HG03103 (cell line): Measurements from ENCODE around the gene RRP1B.
"Not testable (repeated sequence)": the region's sequence is repeated elsewhere in the genome, so short reads cannot be mapped to it uniquely, and the experiment has no call there.

Experiments used
- ATAC-seq: cut with Tn5 transposase; IDR thresholded peaks from one replicate; pipeline ENCODE4 v1.9.1; 2021; ENCODE audit warnings: low read depth; ENCODE audit not compliant: unreplicated experiment

The RRP1B gene

DNA sequence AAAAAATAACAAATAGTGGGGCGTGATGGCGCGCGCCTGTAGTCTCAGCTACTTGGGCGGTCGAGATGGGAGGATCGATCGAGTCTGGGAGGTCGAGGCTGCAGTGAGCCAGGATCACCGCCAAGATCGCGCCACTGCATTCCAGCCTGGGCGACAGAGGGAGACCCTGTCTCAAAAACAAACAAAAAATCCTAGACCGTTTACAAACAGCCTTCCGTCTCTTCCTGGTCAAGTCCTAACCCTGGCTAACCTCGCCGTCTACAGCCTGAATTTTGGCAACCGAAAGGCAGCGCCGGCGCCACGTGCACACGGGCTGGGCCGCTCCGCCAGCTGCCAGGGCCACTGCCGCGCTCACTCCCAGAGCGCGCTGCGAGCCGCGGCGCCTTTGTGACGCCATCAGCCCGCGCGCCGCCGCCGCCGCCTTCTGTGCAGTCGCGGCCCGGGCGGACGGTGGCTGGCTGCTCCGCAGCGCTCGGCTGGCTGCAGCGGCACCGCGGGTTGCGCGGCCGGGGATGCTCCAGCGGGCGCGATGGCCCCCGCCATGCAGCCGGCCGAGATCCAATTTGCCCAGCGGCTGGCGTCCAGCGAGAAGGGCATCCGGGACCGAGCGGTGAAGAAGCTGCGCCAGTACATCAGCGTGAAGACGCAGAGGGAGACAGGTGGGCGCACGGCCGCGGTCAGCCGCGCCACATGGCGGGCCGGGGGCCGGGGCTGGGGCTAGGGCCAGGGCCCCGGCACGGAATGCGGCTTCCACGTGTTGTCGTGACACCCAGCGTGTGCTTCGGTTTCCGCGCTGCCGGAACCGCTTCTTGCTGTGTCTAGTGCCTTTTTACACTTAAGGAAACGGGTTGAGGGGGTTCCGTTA, at the start of gene RRP1B, which contains the start of gene HSF2BP:
RRP1B (plus strand) TSS at position 425 of the 865 bp plus-strand sequence; CDS start at position 530, 105 bp downstream.
HSF2BP (minus strand) TSS at position 353 of the 865 bp plus-strand sequence. CDS start 1,392 bp downstream, outside the sequence.
- ATAC-seq = peak; percentile 62

- ATAC-seq = no peak
Observed at GRCh38 chr21:43611598-43612369, 47.6 kb upstream of the RRP1B start.

GRCh38 chr21:43613755-43614638, 45.4 kb upstream of the RRP1B start:
- no peak for ATAC-seq

DNA sequence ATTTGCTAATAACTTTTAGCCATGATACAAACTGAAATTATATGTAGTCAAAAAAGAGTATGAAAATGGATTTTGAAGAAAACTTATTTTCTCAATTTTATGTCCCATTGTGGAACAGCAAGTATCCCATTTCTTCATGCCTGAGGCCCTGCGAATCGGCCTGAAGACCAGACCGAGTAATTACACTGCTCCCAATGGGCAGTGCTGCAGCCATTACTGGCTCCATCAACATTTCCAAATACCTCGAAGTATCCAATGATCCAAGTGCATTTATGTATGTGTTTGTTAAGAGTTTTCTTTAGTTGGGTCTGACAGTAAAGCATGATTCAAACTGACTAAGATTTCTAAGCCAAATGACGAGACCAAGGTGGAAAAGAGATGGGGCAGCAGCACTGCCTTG, 44.5 kb upstream of the RRP1B start:
- no peak for ATAC-seq

GRCh38 chr21:43616861-43617260, 42.5 kb upstream of the RRP1B start:
- ATAC-seq = not testable (repeated sequence)

GRCh38 chr21:43618940-43619339, 40.4 kb upstream of the RRP1B start:
- ATAC-seq = no peak

DNA sequence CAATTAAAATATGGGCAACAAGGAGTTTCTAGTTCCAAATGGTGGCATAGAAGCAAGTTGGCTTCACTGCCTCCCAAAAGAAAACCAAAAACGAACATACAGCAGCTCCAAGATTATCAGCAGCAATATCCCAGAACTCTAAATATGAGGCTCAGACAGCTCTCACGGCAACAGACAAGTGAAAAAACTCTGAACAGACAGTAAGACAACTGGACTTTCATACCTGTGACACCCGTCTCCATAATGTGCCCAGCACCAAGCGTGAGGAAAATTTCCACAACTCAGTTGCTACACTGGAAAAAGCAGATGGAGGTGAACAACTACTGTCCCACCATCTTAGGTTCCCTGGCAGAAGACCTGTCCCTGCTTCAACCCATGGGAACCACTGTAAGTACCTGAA, 40.0 kb upstream of the RRP1B start:
- no peak for ATAC-seq

DNA sequence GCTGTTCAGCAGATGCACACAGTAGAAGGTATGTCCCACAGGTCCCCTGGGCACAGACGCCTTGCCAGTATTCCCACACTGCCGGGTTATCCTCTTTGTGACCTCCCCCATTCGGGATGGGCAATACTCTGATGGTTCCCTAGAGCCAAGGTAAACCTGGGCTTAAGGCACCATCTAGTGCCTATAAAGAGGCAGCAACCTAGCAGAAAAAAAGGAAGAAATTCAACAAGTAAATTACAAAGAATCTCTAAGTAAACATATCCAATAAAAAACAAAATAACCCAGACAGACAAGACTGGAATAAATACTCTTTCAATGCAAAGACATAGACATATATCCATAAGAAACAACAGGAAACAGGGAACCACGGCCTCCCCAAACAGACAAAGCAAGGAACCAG, 39.5 kb upstream of the RRP1B start:
- no peak for ATAC-seq

DNA sequence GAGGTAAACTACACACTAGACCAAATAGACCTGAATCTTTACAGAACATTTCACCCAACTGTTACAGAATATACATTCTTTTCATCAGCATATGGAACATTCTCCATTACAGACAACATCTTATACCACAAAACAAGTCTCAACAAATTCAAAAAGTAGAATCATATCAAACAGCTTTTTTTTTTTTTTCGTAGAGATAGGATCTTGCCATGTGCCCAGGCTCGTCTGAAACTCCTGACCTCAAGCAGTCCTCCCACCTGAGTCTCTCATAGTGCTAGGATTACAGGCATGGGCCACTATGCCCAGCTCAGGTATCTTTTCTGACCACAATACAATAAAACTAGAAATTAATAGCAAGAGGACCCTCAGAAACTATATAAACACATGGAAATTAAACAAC, 36.6 kb upstream of the RRP1B start:
- ATAC-seq = no peak

- no peak for ATAC-seq
Observed at GRCh38 chr21:43623588-43623987, 35.8 kb upstream of the RRP1B start.

DNA sequence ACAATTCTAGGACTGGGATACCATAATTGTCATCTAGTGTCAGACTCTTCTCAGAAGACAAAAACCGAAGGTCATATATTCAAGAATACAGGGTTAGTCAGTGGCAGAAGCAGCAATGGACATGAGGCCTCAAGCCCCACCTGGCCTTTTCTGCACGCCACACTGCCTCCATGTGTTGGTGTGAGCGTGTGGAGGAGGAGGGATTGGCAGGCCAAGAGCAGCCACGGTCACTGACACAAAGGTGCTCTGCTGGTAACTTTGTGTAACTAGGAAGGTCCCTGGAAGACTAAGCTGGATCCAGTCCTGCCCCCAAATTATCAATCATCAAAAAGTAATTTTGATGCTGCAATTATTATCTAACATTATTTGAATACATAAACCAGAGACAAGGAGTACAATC, 35.0 kb upstream of the RRP1B start:
- ATAC-seq = no peak

DNA sequence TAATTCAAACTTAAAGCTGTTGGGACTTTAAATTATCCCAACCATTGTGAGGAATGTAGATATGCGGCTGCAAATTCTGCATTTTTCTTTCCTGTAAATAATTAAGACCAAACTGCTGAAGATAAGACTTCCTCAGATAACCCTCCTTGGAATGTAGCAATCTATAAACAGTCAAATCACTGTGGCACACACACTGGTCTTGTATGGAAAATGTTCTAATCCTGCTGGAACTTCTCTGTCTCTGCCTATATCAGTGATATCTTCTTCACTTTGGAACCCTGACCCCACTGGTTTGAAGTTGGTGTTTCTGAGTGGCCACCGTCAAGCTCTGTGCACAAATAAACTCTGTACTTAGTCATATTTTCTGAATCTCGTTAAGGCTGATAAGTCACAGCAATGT, 33.0 kb upstream of the RRP1B start:
- no peak for ATAC-seq

- no peak for ATAC-seq
Observed at GRCh38 chr21:43627527-43627926, 31.8 kb upstream of the RRP1B start.

- no peak for ATAC-seq
Observed at GRCh38 chr21:43631411-43632107, 27.8 kb upstream of the RRP1B start.

DNA sequence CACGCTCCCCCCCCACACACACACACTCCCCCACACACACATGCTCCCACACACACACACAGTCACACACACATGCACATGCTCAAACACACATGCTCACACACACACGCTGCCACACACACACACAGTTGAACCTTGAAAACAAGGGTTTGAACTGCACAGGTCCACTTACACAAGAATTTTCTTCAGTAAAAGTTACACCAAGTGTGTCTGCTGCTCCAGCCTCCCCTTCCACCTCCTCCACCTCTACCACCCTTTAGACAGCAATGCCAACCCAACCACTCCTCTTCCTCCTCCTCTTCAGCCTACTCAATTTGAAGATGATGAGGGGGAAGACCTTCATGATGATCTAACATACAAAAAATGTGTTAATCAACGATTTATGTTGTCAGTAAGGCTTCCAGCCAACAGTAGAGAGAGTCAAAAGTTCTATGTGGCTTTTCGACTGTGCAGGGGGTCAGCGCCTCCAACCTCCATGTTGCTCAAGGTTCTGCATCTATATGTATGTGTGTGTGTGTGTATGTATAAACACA, 26.9 kb upstream of the RRP1B start:
- no peak for ATAC-seq

DNA sequence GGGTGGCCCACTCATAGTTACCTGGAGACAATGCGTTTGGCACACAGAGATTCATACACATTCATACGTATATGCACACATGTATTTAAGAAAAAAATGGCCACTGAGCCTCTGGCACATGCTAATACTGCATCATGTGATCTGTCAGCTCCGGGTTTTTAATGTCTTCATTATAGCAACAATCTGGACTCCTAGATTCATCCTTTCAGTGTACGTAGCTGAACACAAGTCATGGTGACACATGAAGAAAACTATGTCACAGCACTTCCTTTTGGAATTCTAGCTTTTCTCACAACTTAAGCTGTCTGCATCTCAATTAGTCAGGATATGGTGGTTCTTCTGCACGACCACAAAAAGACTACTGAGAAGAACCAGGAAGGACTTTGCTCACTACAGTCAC, 24.7 kb upstream of the RRP1B start:
- no peak for ATAC-seq

DNA sequence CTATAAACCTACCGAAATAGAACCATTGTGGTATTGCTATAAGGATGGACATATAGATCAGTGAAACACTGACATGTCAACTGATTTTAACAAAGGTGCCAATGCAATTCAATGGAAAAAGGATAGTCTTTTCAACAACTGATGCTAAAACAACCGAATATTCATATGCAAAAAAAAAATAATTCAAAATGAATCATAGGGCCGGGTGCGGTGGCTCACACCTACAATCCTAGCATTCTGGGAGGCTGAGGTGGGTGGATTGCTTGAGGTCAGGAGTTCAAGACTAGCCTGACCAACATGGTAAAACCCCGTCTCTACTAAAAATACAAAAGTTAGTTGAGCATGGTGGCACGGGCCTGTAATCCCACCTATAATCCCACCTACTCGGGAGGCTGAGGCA, 23.9 kb upstream of the RRP1B start:
- ATAC-seq = no peak

DNA sequence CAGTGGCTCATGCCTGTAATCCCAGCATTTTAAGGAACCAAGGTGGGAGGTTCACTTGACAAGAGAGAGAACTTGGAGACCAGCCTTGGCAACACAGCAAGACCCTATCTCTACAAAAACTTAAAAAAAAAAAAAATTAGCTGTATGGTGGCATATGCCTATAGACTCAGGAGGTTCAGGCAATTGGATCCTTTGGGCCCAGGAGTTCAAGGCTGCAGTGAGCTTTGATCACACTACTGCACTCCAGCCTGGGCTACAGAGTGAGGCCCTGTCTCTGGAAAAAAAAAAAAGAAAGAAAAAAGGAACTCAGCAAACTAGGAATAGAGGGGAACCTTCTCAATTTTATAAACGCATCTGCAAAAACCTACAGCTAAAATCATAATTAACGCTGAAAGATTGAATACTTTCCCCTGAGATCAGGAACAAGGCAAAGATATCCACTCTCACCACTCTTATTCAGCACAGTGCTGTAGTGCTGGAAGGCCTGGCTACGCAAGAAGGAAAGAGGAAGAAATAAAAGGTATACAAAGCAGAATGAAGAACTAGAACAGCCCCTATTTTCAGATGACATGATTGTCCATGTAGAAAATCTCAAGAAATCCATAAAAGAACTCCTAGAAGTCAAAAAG, 21.7 kb upstream of the RRP1B start:
- no peak for ATAC-seq
